H9 (cell line): ENCODE measurements around the gene GGTLC2. TPM values are rescaled to one million over a fixed set of nuclear protein-coding genes. Genes with fewer than 3 reads are reported as not detected.

Experiments used
- DNase-seq: peaks from one replicate; pipeline ENCODE4 v3.0.0-alpha.2; 2017
- H2AFZ ChIP-seq: one replicate; pipeline ENCODE4 v1.6.1; 2013; ENCODE audit warnings: mild to moderate bottlenecking, low read length, control low read depth, moderate library complexity
- H2AK5ac ChIP-seq: 2 replicates; pipeline ENCODE4 v1.6.1; 2013; ENCODE audit warnings: low read length, control low read depth, mixed read lengths; ENCODE audit not compliant: insufficient read length
- H2BK120ac ChIP-seq: one replicate; pipeline ENCODE4 v1.6.1; 2013; ENCODE audit warnings: low read depth, mild to moderate bottlenecking, low read length, control low read depth, inconsistent platforms; ENCODE audit not compliant: poor library complexity, severe bottlenecking
- H2BK12ac ChIP-seq: 2 replicates; pipeline ENCODE4 v1.6.1; 2013; ENCODE audit warnings: low read length, control low read depth, mixed read lengths, low read depth; ENCODE audit not compliant: insufficient read length
- H2BK15ac ChIP-seq: 2 replicates; pipeline ENCODE4 v1.6.1; 2013; ENCODE audit warnings: low read depth, low read length, control low read depth
- H2BK20ac ChIP-seq: one replicate; pipeline ENCODE4 v1.6.1; 2013; ENCODE audit warnings: low read depth, mild to moderate bottlenecking, low read length, control low read depth, inconsistent platforms; ENCODE audit not compliant: poor library complexity, severe bottlenecking
- H2BK5ac ChIP-seq: 2 replicates; pipeline ENCODE4 v1.6.1; 2013; ENCODE audit warnings: low read length, control low read depth, mixed read lengths; ENCODE audit not compliant: insufficient read length
- H3K14ac ChIP-seq: 2 replicates; pipeline ENCODE4 v1.6.1; 2013; ENCODE audit warnings: low read length, control low read depth; ENCODE audit not compliant: insufficient read depth
- H3K18ac ChIP-seq: 2 replicates; pipeline ENCODE4 v1.6.1; 2013; ENCODE audit warnings: low read depth, mild to moderate bottlenecking, mixed read lengths, low read length, control low read depth; ENCODE audit not compliant: insufficient read length
- H3K23ac ChIP-seq: 2 replicates; pipeline ENCODE4 v1.6.1; 2013; ENCODE audit warnings: low read length, control low read depth, mixed read lengths, low read depth; ENCODE audit not compliant: insufficient read length
- H3K23me2 ChIP-seq: 2 replicates; pipeline ENCODE4 v1.6.1; 2013; ENCODE audit warnings: low read depth, mild to moderate bottlenecking, mixed read lengths, low read length, control low read depth; ENCODE audit not compliant: insufficient read length, poor library complexity, severe bottlenecking
- H3K27ac ChIP-seq: 2 replicates; pipeline ENCODE4 v1.5.1; 2013; ENCODE audit warnings: low read length, control low read depth, mixed read lengths, low read depth; ENCODE audit not compliant: insufficient read length
- H3K27me3 ChIP-seq: 2 replicates; pipeline ENCODE4 v1.6.1; 2013; ENCODE audit warnings: low read length, control low read depth, inconsistent platforms; ENCODE audit not compliant: insufficient read depth
- H3K4ac ChIP-seq: 2 replicates; pipeline ENCODE4 v1.6.1; 2013; ENCODE audit warnings: low read depth, mild to moderate bottlenecking, control low read depth, inconsistent platforms, low read length, moderate library complexity
- H3K4me1 ChIP-seq: 2 replicates; pipeline ENCODE4 v1.6.1; 2013; ENCODE audit warnings: low read length, control low read depth, inconsistent platforms; ENCODE audit not compliant: insufficient read depth
- H3K4me2 ChIP-seq: 2 replicates; pipeline ENCODE4 v1.6.1; 2013; ENCODE audit warnings: low read length, control low read depth, mixed read lengths; ENCODE audit not compliant: insufficient read length, insufficient read depth
- H3K56ac ChIP-seq: 2 replicates; pipeline ENCODE4 v1.6.1; 2013; ENCODE audit warnings: low read depth, mild to moderate bottlenecking, mixed read lengths, low read length, control low read depth; ENCODE audit not compliant: insufficient read length
- H3K79me1 ChIP-seq: 2 replicates; pipeline ENCODE4 v1.6.1; 2013; ENCODE audit warnings: low read depth, mild to moderate bottlenecking, moderate library complexity, low read length, control low read depth, inconsistent platforms; ENCODE audit not compliant: insufficient read depth, poor library complexity, severe bottlenecking
- H3K79me2 ChIP-seq: 2 replicates; pipeline ENCODE4 v1.6.1; 2013; ENCODE audit warnings: low read length, control low read depth, inconsistent platforms; ENCODE audit not compliant: insufficient read depth
- H3K9ac ChIP-seq: 2 replicates; pipeline ENCODE4 v1.6.1; 2013; ENCODE audit warnings: low read length, control low read depth, mixed read lengths; ENCODE audit not compliant: insufficient read length; ENCODE audit errors: extremely low read depth
- H3K9me3 ChIP-seq: one replicate; pipeline ENCODE4 v1.6.1; 2013; ENCODE audit warnings: low read depth, low read length, inconsistent platforms; ENCODE audit not compliant: control insufficient read depth
- H3T11ph ChIP-seq: one replicate; pipeline ENCODE4 v1.6.1; 2013; ENCODE audit warnings: mild to moderate bottlenecking, low read length, control low read depth, inconsistent platforms
- H4K20me1 ChIP-seq: one replicate; pipeline ENCODE4 v1.6.1; 2013; ENCODE audit not compliant: control insufficient read depth, insufficient read length, insufficient read depth
- H4K5ac ChIP-seq: 2 replicates; pipeline ENCODE4 v1.6.1; 2013; ENCODE audit warnings: low read depth, mild to moderate bottlenecking, mixed read lengths, low read length, control low read depth; ENCODE audit not compliant: insufficient read length
- H4K8ac ChIP-seq: replicated peaks from 2 replicates; pipeline ENCODE4 v1.6.1; 2013; ENCODE audit warnings: low read length, control low read depth, mixed read lengths, low read depth; ENCODE audit not compliant: insufficient read length
- H4K91ac ChIP-seq: 2 replicates; pipeline ENCODE4 v1.6.1; 2013; ENCODE audit warnings: low read depth, mild to moderate bottlenecking, moderate library complexity, mixed read lengths, low read length, control low read depth; ENCODE audit not compliant: insufficient read length
- H3K27ac Mint-ChIP-seq, 3 experiments: 2 replicates in 2 of 3; 3 replicates in 1 of 3; pipeline ENCODE4 v1.8.0; 2020 to 2021; ENCODE audit warnings: mixed read lengths in 3 of 3, mild to moderate bottlenecking in 1 of 3, moderate library complexity in 1 of 3
- H3K27me3 Mint-ChIP-seq: 2 replicates; pipeline ENCODE4 v1.8.0; 2021; ENCODE audit warnings: low read depth, mild to moderate bottlenecking, moderate library complexity, mixed read lengths
- H3K36me3 Mint-ChIP-seq, 3 experiments: 2 replicates in 2 of 3; 3 replicates in 1 of 3; pipeline ENCODE4 v1.8.0; 2020 to 2021; ENCODE audit warnings: low read depth in 3 of 3, mixed read lengths in 3 of 3; ENCODE audit not compliant: insufficient read depth in 1 of 3
- H3K4me1 Mint-ChIP-seq, 2 experiments: 2 replicates each; pipeline ENCODE4 v1.8.0; 2020; ENCODE audit warnings: mixed read lengths in 2 of 2
- H3K4me3 Mint-ChIP-seq, 2 experiments: 2 replicates in 1 of 2; 3 replicates in 1 of 2; pipeline ENCODE4 v1.8.0; 2020 to 2021; ENCODE audit warnings: mild to moderate bottlenecking in 2 of 2, mixed read lengths in 2 of 2, moderate library complexity in 1 of 2
- H3K9me3 Mint-ChIP-seq, 2 experiments: 2 replicates in 1 of 2; 3 replicates in 1 of 2; pipeline ENCODE4 v1.8.0; 2020; ENCODE audit warnings: mild to moderate bottlenecking in 2 of 2, mixed read lengths in 2 of 2, moderate library complexity in 1 of 2
- CTCF ChIP-seq: fragments of 200-600 bp; sonication (generic); conservative IDR thresholded peaks from 3 replicates; pipeline ENCODE4 v1.8.0; 2021; ENCODE audit warnings: antibody characterized with exemption, mild to moderate bottlenecking
- WGBS: extraction: QIAGEN DNeasy Blood & Tissue Kit; methylation state at CpG from one replicate; pipeline ENCODE4 v1.1.7; 2013; ENCODE audit warnings: missing lambda C conversion rate, low lambda C conversion rate, mixed read lengths; ENCODE audit not compliant: insufficient read length; ENCODE audit errors: extremely low coverage; 5-methylcytosine and 5-hydroxymethylcytosine counted together
- total RNA-seq: library from RNA; stranded (reverse); gene quantifications from 2 replicates; pipeline ENCODE4 v1.2.1, GENCODE V29; 2021

GGTLC2 gene
- total RNA-seq, 1 experiment from 2014 or later = not detected

DNA sequence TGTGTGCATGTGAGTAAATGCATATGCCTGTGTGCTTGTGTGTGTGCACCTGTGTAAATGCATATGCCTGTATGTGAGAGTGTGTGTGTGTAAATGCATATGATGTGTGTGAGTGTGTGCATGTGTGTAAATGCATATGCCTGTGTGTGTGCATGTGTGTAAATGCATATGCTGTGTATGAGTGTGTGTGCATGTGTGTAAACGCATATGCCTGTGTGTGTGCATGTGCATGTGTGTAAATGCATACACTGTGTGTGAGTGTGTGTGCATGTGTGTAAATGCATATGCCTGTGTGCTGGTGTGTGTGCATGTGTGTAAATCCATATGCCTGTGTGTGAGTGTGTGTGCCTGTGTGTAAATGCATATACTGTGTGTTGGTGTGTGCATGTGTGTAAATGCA, 37.8 kb downstream of the GGTLC2 start:
- H3K79me1 ChIP-seq = no peaks in the 10 kb centered on the region
- no peak overlapping the region for H3T11ph ChIP-seq
- no peak overlapping the region for H2AFZ ChIP-seq
- peaks cover 3 to 10% of the 10 kb centered on the region in 2 experiments; a peak in 4 of 5 replicates for H3K9me3 Mint-ChIP-seq
- H2BK20ac ChIP-seq = no peak overlapping the region
- no peak overlapping the region for H4K5ac ChIP-seq
- no peak overlapping the region for H3K27ac Mint-ChIP-seq
- H4K20me1 ChIP-seq = no peaks in the 10 kb centered on the region
- no peak overlapping the region for H3K27ac ChIP-seq
- WGBS = no CpG with 5 or more reads among the region's 1 CpG
- H3K27me3 Mint-ChIP-seq = peaks cover 96% of the 10 kb centered on the region
- H3K4me2 ChIP-seq = no peak overlapping the region
- no peak overlapping the region for H3K23ac ChIP-seq
- TF ChIP-seq CTCF = no peak
- no peak overlapping the region for H3K9ac ChIP-seq
- no peak overlapping the region for H2BK15ac ChIP-seq
- H3K18ac ChIP-seq = no peak overlapping the region
- H3K4ac ChIP-seq = no peak overlapping the region
- H3K4me3 Mint-ChIP-seq = no peak overlapping the region; a peak in 1 of 5 replicates
- H2AK5ac ChIP-seq = no peak overlapping the region
- H3K56ac ChIP-seq = no peak overlapping the region
- no peaks in the 10 kb centered on the region for H3K23me2 ChIP-seq
- H4K91ac ChIP-seq = no peak overlapping the region
- no peaks in the 10 kb centered on the region for H3K4me1 Mint-ChIP-seq
- H4K8ac ChIP-seq = no peak overlapping the region
- no peak overlapping the region for H2BK5ac ChIP-seq
- no peaks in the 10 kb centered on the region for H3K4me1 ChIP-seq
- peaks cover 9% of the 10 kb centered on the region; the same call in 1 of the 2 replicates for H3K27me3 ChIP-seq
- no peaks in the 10 kb centered on the region for H3K9me3 ChIP-seq
- no peak for DNase-seq
- H3K36me3 Mint-ChIP-seq = no peaks in the 10 kb centered on the region
- H3K14ac ChIP-seq = no peak overlapping the region
- no peaks in the 10 kb centered on the region for H3K79me2 ChIP-seq
- H2BK12ac ChIP-seq = no peak overlapping the region
- no peak overlapping the region for H2BK120ac ChIP-seq
